Epithelial cell of esophagus (primary cell): ENCODE measurements around the gene ART5.

ENCODE experiments used
- DNase-seq: peaks from one replicate; pipeline ENCODE4 v3.0.0; 2010; ENCODE audit warnings: low read depth
- H3K4me3 ChIP-seq: 2 replicates; pipeline ENCODE4 v1.5.1; 2011; ENCODE audit warnings: mild to moderate bottlenecking, low read length, control low read depth
- CTCF ChIP-seq: IDR thresholded peaks from 2 replicates; pipeline ENCODE4 v1.5.1; 2011; ENCODE audit warnings: low read depth, mild to moderate bottlenecking, low read length, control low read depth, inconsistent platforms; ENCODE audit not compliant: insufficient read depth; ENCODE audit errors: missing control alignments

Gene ART5

GRCh38 chr11:3632070-3632660 lies 9.6 kb downstream of the ART5 start:
- TF ChIP-seq CTCF = no peak
- no peak for DNase-seq
- no peak overlapping the region for H3K4me3 ChIP-seq

- H3K4me3 ChIP-seq = no peak overlapping the region
- no peak for TF ChIP-seq CTCF
- DNase-seq = peak; percentile 38
Measured at GRCh38 chr11:3631331-3631730, 10.5 kb downstream of the ART5 start.

GRCh38 chr11:3627291-3627690 lies 14.5 kb downstream of the ART5 start:
- H3K4me3 ChIP-seq = no peak overlapping the region
- no peak for TF ChIP-seq CTCF
- peak; percentile 35 for DNase-seq

GRCh38 chr11:3626250-3626960 lies 15.4 kb downstream of the ART5 start:
- TF ChIP-seq CTCF = no peak
- no peak for DNase-seq
- H3K4me3 ChIP-seq = no peak overlapping the region

- TF ChIP-seq CTCF = no peak
Measured at GRCh38 chr11:3623767-3624458, 17.9 kb downstream of the ART5 start.

GRCh38 chr11:3623121-3623520 lies 18.7 kb downstream of the ART5 start:
- H3K4me3 ChIP-seq = no peak overlapping the region
- TF ChIP-seq CTCF = no peak
- no peak for DNase-seq

More at GRCh38 chr11:3623767-3624458, 17.9 kb downstream of the ART5 start:
- H3K4me3 ChIP-seq = no peak overlapping the region
- no peak for DNase-seq
